SK-N-SH treated with all-trans-retinoic acid at 6 μM for 48 hours (cell line): ENCODE data around the gene GRK3.
"Not testable (repeated sequence)": the region's sequence is repeated elsewhere in the genome, so short reads cannot be mapped to it uniquely, and the experiment has no call there.

ENCODE experiments used
- ATAC-seq: fragments of 200-7000 bp; cut with Tn5 transposase; 3 replicates; pipeline ENCODE4 v1.9.1; 2020; ENCODE audit warnings: mild to moderate bottlenecking, moderate library complexity
- CSDC2 ChIP-seq: fragments of 250-450 bp; sonication (Bioruptor Pico); IDR thresholded peaks from 2 replicates; pipeline ENCODE4 v1.5.0; 2020; ENCODE audit warnings: mild to moderate bottlenecking, moderate library complexity
- OSR1 ChIP-seq: fragments of 250-450 bp; sonication (Bioruptor Pico); IDR thresholded peaks from 2 replicates; pipeline ENCODE4 v1.8.0; 2022; ENCODE audit warnings: moderate library complexity, mild to moderate bottlenecking, inconsistent platforms
- POU6F1 ChIP-seq: fragments of 250-450 bp; sonication (Bioruptor Pico); IDR thresholded peaks from 2 replicates; pipeline ENCODE4 v1.8.0; 2021; ENCODE audit warnings: low read depth, mild to moderate bottlenecking, moderate library complexity, borderline replicate concordance
- PPARA ChIP-seq: fragments of 250-450 bp; sonication (Bioruptor Pico); IDR thresholded peaks from 2 replicates; pipeline ENCODE4 v1.5.0; 2020; ENCODE audit warnings: mild to moderate bottlenecking, borderline replicate concordance
- RARB ChIP-seq: fragments of 250-450 bp; sonication (Bioruptor Pico); IDR thresholded peaks from 2 replicates; pipeline ENCODE4 v1.8.0; 2021; ENCODE audit warnings: mild to moderate bottlenecking, moderate library complexity
- SNAI2 ChIP-seq: fragments of 250-450 bp; sonication (Bioruptor Pico); IDR thresholded peaks from 2 replicates; pipeline ENCODE4 v1.5.0; 2020; ENCODE audit warnings: mild to moderate bottlenecking, moderate library complexity
- TCF4 ChIP-seq: fragments of 250-450 bp; sonication (Bioruptor Pico); IDR thresholded peaks from 2 replicates; pipeline ENCODE4 v1.8.0; 2021; ENCODE audit warnings: mild to moderate bottlenecking, moderate library complexity, borderline replicate concordance
- ZC3H10 ChIP-seq: fragments of 250-450 bp; sonication (Bioruptor Pico); IDR thresholded peaks from 2 replicates; pipeline ENCODE4 v1.5.1; 2021; ENCODE audit warnings: mild to moderate bottlenecking, moderate library complexity
- ZFP3 ChIP-seq: fragments of 250-450 bp; sonication (Bioruptor Pico); IDR thresholded peaks from 2 replicates; pipeline ENCODE4 v1.5.0; 2020; ENCODE audit warnings: mild to moderate bottlenecking, moderate library complexity
- ZNF565 ChIP-seq: fragments of 450-650 bp; formaldehyde crosslinking; conservative IDR thresholded peaks from 2 replicates; pipeline ENCODE4 v1.5.0; 2020; ENCODE audit warnings: low read depth, mild to moderate bottlenecking, moderate library complexity
- TF ChIP-seq, protein P1 (sequence below): fragments of 250-450 bp; sonication (Bioruptor Pico); IDR thresholded peaks from 2 replicates; pipeline ENCODE4 v1.5.1; 2021; ENCODE audit warnings: mild to moderate bottlenecking, moderate library complexity
- TF ChIP-seq, protein P2 (sequence below): fragments of 250-450 bp; sonication (Bioruptor Pico); IDR thresholded peaks from 2 replicates; pipeline ENCODE4 v1.5.1; 2020; ENCODE audit warnings: low read depth, mild to moderate bottlenecking, moderate library complexity
- TF ChIP-seq, protein P3 (sequence below): fragments of 250-450 bp; sonication (Bioruptor Pico); IDR thresholded peaks from 2 replicates; pipeline ENCODE4 v1.5.0; 2020; ENCODE audit warnings: mild to moderate bottlenecking, moderate library complexity

The GRK3 gene

GRCh38 chr22:25570486-25570885 is 6.0 kb downstream of the GRK3 start:
- ATAC-seq: no peak
- TF ChIP-seq, protein P1, sequence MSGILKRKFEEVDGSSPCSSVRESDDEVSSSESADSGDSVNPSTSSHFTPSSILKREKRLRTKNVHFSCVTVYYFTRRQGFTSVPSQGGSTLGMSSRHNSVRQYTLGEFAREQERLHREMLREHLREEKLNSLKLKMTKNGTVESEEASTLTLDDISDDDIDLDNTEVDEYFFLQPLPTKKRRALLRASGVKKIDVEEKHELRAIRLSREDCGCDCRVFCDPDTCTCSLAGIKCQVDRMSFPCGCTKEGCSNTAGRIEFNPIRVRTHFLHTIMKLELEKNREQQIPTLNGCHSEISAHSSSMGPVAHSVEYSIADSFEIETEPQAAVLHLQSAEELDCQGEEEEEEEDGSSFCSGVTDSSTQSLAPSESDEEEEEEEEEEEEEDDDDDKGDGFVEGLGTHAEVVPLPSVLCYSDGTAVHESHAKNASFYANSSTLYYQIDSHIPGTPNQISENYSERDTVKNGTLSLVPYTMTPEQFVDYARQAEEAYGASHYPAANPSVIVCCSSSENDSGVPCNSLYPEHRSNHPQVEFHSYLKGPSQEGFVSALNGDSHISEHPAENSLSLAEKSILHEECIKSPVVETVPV (CRISPR knock-in tag): no peak
- no peak for TF ChIP-seq RARB (CRISPR knock-in tag)

GRCh38 chr22:25571969-25572707 is 7.7 kb downstream of the GRK3 start:
- not testable (repeated sequence) for ATAC-seq

DNA sequence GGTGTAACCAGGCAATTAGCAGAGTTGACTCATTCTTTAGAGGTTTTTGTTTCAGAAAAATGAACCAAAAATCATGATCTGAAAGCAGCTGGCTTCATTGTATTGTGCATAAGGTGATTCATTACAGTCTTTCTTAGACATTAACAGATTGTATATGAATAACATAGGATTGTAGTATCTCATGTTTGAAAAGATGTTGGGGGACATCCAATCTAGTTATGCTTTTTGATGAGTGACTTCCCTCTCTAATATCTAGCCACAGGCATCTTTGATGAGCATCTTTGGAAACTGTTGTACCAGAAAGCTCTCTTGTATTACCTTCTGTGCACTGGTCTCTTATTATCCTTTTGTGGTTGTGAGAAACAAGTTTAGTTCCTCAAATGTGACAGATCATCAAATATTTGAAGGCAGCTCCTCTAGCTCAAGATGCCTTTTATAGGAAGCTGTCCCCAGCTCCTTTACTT is 8.3 kb downstream of the GRK3 start:
- no peak for TF ChIP-seq CSDC2 (CRISPR knock-in tag)
- no peak for TF ChIP-seq RARB (CRISPR knock-in tag)
- no peak for TF ChIP-seq ZFP3
- no peak for TF ChIP-seq ZC3H10
- TF ChIP-seq, protein P2, sequence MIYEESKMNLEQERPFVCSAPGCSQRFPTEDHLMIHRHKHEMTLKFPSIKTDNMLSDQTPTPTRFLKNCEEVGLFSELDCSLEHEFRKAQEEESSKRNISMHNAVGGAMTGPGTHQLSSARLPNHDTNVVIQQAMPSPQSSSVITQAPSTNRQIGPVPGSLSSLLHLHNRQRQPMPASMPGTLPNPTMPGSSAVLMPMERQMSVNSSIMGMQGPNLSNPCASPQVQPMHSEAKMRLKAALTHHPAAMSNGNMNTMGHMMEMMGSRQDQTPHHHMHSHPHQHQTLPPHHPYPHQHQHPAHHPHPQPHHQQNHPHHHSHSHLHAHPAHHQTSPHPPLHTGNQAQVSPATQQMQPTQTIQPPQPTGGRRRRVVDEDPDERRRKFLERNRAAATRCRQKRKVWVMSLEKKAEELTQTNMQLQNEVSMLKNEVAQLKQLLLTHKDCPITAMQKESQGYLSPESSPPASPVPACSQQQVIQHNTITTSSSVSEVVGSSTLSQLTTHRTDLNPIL (CRISPR knock-in tag): no peak
- no peak for ATAC-seq

GRCh38 chr22:25573841-25574240 is 9.4 kb downstream of the GRK3 start:
- TF ChIP-seq, protein P3, sequence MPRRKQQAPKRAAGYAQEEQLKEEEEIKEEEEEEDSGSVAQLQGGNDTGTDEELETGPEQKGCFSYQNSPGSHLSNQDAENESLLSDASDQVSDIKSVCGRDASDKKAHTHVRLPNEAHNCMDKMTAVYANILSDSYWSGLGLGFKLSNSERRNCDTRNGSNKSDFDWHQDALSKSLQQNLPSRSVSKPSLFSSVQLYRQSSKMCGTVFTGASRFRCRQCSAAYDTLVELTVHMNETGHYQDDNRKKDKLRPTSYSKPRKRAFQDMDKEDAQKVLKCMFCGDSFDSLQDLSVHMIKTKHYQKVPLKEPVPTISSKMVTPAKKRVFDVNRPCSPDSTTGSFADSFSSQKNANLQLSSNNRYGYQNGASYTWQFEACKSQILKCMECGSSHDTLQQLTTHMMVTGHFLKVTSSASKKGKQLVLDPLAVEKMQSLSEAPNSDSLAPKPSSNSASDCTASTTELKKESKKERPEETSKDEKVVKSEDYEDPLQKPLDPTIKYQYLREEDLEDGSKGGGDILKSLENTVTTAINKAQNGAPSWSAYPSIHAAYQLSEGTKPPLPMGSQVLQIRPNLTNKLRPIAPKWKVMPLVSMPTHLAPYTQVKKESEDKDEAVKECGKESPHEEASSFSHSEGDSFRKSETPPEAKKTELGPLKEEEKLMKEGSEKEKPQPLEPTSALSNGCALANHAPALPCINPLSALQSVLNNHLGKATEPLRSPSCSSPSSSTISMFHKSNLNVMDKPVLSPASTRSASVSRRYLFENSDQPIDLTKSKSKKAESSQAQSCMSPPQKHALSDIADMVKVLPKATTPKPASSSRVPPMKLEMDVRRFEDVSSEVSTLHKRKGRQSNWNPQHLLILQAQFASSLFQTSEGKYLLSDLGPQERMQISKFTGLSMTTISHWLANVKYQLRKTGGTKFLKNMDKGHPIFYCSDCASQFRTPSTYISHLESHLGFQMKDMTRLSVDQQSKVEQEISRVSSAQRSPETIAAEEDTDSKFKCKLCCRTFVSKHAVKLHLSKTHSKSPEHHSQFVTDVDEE (CRISPR knock-in tag): no peak
- no peak for TF ChIP-seq TCF4 (CRISPR knock-in tag)
- TF ChIP-seq POU6F1: no peak
- TF ChIP-seq, protein P2 (CRISPR knock-in tag): no peak
- TF ChIP-seq RARB (CRISPR knock-in tag): no peak
- no peak for TF ChIP-seq OSR1
- no peak for TF ChIP-seq PPARA (CRISPR knock-in tag)
- ATAC-seq: no peak

DNA sequence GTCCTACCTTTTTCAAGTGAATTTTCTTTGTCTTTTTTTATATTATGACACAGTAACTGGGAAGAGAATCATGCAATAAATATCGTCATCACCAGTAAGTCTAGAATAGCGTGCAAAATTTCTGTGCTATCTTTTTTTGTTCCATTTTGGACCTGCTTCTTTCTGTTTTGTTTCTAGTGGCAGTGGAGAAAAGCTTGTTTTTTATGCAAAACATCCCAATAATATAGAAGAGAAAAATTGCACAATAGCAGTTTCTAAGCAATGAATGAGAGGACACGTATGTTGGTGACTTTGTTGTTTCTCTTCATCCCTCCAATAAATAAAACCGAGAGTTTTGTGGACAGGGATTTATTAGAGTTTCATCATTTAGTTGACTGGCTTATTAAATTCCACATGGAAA is 10.3 kb downstream of the GRK3 start:
- no peak for ATAC-seq
- TF ChIP-seq OSR1 (no peak), PPARA (CRISPR knock-in tag) (no peak), SNAI2 (CRISPR knock-in tag) (no peak), TCF4 (CRISPR knock-in tag) (no peak), ZC3H10 (no peak), ZFP3 (no peak), ZNF565 (CRISPR knock-in tag) (no peak)
- TF ChIP-seq, protein P3 (CRISPR knock-in tag): no peak

- ATAC-seq: not testable (repeated sequence)
These were observed 11.4 kb downstream of the GRK3 start for GRCh38 chr22:25575674-25576392.

DNA sequence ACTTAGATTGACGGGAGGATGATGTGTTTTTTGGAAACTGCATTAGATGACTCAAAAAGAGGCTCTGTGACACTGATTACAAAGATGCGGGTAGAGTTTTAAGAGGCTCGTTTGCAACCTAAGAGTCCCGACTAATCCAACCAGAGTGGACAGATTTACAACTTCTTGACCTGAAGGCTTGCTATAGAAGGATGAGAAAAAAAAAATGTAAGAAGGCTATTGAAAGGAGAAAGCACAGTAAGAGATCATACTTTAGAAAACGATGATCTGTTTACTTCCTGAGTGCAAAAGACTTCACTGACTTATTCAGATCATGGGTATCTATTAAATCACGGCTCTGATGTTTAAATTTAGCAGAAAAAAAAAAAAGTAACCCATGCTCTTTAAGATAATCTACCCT is 17.0 kb downstream of the GRK3 start:
- ATAC-seq: not testable (repeated sequence)
